ENCODE data around the gene PLXNA1.

PLXNA1 gene

DNA sequence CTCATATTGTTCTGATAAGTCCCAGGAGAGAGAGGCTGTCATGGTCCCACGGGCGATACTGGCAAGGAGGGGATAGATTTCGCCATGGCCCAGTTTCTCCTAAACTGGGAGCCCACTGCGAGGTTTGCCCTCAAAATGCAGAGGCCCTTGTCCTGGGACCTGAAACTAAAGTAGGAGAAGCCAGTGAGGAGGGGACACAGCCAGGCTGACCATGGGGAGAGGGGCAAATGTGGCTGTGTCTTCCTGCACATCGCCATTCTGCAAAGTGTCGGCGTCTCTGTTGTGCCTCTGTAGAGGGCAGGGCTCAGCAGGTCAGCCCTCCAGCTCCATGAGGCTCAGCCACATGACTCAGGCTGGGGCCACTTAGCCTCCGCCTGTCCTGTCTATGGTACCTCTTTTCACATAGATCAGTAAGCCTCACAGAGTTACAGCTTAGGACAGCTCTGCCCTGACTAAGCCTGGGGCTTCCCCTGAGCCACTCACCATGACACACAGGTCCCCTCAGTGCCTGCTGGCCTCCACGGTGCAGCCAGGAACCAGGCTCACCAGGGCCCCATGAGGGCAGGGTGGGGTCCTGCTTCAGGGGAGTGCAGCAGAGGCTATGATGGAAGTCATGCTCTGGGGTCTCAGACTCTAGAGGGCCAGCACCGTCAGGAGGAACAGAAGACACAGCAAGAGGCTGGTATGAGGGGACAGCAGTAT is 28.6 kb upstream of the PLXNA1 start:
- no peak for DNase-seq (ENCODE audit: extremely low read depth, low read depth)
- TF ChIP-seq, protein P1, sequence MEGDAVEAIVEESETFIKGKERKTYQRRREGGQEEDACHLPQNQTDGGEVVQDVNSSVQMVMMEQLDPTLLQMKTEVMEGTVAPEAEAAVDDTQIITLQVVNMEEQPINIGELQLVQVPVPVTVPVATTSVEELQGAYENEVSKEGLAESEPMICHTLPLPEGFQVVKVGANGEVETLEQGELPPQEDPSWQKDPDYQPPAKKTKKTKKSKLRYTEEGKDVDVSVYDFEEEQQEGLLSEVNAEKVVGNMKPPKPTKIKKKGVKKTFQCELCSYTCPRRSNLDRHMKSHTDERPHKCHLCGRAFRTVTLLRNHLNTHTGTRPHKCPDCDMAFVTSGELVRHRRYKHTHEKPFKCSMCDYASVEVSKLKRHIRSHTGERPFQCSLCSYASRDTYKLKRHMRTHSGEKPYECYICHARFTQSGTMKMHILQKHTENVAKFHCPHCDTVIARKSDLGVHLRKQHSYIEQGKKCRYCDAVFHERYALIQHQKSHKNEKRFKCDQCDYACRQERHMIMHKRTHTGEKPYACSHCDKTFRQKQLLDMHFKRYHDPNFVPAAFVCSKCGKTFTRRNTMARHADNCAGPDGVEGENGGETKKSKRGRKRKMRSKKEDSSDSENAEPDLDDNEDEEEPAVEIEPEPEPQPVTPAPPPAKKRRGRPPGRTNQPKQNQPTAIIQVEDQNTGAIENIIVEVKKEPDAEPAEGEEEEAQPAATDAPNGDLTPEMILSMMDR (IDR thresholded peaks at IDR 0.05; ENCODE audit: low read depth, low read length) = no peak

DNA sequence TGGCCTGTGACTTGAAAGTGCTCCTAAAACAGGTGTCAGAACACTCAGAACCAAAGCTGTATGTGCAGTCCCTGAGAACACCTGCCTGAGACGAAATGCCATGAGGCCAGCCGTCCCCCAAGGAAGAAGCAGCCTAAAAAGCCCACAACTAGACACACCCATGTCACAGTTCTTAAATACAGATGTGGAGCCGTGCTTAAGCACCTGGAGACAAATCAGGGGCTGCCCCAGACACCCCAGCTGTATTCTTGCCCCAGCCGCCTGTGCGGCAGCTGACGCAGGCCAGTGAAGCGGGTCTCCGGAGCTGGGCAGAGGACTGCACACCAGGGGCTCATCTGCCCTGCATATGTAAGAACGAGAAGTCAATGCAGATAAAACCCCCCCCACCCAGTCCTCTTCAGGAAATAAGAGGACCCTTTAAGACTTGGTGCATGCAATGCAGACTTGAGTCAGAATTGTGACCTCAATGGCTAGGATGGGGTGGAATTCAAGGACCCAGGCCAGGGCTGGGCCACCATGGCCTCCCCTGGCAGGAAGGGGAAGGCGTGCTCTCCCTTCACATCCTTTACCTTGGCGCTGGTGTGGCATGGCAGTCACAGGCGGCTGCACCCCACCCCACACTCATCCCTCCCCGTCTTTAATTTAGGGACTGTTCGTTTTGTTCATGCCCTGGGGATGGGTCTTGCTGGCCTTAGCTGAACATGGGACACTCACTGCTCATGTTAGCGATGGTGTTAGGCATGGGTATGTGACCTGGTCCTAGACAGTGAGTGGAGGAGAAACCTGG is 27.7 kb upstream of the PLXNA1 start:
- TF ChIP-seq, protein P1 (IDR thresholded peaks at IDR 0.05; ENCODE audit: low read depth, low read length) = no peak
- no peak for DNase-seq (ENCODE audit: extremely low read depth, low read depth)

DNA sequence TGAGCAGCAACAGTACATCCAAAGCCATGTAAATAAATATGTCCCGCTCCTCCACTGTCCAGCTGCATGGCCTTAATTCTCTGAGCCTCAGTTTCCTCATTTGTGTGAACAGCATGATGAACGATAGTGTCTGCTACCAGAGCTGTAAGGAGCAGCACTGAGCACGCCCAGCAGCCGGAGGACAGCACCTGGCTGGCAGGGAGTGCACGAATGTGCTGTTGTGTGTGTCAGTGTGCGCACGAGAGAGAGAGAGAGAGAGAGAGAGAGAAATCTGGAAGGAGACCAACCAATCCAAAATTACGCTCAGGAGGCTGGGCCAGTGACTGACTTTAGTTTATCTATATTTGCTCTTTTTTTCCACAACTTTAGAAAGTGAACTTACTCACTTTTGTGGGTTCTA is 26.6 kb upstream of the PLXNA1 start:
- no peak for DNase-seq (ENCODE audit: extremely low read depth, low read depth)
- TF ChIP-seq, protein P1 (IDR thresholded peaks at IDR 0.05; ENCODE audit: low read depth, low read length) = no peak

DNA sequence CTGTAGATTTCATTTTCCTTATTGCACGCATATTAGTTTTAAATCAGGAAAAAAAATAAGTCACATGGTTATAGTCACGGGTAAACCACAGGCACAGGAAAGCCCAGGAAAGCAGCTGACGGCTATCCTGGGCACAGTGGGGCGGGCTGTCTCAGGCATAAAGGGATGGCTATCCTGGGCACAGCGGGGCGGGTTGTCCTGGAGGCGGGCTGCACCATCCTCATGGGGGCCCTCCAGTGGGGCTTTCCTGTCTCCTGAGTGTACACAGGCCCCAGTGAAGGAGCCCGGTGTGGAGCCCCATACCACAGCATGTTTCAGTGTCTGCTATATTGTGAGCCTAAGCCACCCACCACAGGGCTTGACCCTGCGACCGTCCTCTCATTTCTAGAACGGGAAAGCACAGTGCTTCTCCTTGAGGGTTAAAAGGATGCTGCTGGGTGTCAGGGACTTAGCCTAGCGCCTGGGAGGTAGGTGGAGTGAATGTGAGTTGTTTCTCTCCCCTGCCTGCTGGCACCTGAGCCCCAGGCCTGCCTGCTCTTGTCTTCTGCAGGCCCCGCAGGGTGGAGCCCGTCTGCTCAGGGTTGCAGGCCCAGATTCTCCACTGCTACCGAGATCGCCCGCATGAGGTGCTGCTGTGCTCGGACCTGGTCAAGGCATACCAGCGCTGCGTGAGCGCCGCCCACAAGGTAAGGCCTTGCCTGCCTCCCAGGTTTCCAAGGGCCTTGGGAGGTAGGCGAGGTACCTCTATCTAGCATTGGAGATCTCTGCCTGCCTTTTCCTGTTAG is 25.9 kb upstream of the PLXNA1 start:
- TF ChIP-seq, protein P1 (IDR thresholded peaks at IDR 0.05; ENCODE audit: low read depth, low read length) = no peak
- no peak for DNase-seq (ENCODE audit: extremely low read depth, low read depth)

DNA sequence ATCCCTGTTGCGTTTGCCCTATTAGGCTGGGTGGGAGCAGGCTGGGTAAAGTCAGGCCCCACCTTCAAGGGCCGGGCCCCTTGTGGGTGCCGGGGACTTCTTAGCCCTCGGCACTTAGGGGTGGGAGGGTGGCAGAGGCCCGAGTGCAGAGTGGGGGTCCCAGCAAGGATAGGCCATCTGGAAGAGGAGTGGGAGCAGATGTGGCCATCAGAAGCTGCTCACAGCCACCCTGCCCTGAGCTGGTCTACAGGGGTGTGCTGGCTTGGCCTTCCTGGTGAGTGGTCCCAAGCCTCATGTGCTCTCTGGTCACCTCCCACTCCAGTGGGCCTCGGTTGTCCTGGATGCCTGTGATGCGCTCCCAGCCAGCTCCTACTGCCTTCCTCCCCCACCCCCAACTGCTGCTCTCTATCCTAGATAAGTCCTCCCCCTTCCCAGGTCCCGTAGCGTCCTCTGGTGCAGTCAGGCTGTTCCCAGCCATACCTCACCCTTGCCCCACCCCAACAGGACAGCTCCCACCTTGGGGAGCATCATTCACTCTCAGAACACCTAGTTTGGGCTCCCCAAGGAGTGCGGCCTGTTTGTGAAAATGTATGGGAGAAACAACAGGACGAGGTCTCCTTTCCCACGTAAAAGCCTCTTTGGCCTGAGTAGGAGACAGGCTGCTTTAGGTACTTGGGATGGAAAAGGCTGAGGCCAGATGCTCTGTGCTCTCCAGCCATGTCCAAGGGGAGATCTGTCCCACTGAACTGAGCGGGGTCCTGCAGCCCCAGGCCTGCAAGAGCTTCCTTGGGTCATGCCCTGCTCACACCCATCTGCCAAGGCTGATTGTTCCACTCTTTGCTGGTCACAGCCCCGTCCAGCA is 24.9 kb upstream of the PLXNA1 start:
- DNase-seq (ENCODE audit: extremely low read depth, low read depth) = no peak
- TF ChIP-seq, protein P1 (IDR thresholded peaks at IDR 0.05; ENCODE audit: low read depth, low read length) = no peak

DNA sequence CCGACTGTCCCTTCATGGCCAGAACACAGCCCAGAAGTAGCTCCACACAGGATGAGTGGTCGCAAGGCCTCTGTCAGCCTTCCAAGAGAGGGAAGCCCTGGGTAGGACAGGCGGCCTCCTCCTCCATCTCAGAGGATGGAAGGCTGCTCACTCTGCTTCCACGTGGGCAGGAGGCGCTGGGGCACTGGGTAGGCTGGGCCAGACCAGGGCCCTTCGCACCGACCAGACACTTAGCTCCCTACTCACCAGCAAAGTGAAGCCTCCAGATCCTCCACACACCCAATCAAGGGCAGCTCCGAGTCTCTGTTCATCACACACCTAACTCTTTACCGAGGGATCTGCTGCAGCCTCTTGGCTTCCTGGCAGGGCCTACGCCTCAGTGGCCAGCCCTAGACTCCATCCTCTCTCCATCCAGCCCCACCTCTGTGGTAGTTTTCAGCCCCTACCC is 24.3 kb upstream of the PLXNA1 start:
- TF ChIP-seq, protein P1 (IDR thresholded peaks at IDR 0.05; ENCODE audit: low read depth, low read length) = no peak
- DNase-seq (ENCODE audit: extremely low read depth, low read depth) = no peak
